Measurements from ENCODE around the gene TRUB1.

DNA sequence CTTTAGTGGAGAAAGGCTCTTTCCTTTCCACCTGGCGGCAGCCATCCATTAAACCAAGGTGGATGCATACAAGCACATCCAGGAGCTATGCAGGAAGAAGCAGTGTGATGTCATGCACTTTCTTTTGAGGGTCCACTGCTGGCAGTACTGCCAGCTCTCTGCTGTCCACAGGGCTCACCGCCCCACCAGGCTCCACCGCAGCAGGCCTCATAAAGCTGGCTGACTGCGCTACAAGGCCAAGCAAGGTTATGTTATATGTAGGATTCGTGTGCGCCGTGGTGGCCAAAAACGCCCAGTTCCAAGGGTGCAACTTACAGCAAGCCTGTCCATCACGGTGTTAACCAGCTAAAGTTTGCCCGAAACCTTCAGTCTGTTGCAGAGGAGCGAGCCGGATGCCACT lies 37.3 kb upstream of the TRUB1 start:
- TF ChIP-seq EZH2 (IDR thresholded peaks at IDR 0.05; ENCODE audit: borderline replicate concordance, low read depth, low read length, severe bottlenecking) (no peak), CTCF (IDR thresholded peaks at IDR 0.05; ENCODE audit: borderline replicate concordance, extremely low read depth, low read length, poor library complexity, severe bottlenecking) (no peak)

Data from DND-41 (cell line).